ENCODE measurements around the gene EPB41L1.

The EPB41L1 gene

GRCh38 chr20:36207602-36208001, 53.1 kb downstream of the EPB41L1 start:
- TF ChIP-seq TCF12 (IDR thresholded peaks at IDR 0.05; ENCODE audit: low read depth) (no peak), REST (IDR thresholded peaks at IDR 0.05; ENCODE audit: low read depth) (no peak), ZBTB7A (IDR thresholded peaks at IDR 0.05; ENCODE audit: low read depth) (no peak), EGR1 (IDR thresholded peaks at IDR 0.05) (no peak), FOXM1 (IDR thresholded peaks at IDR 0.05; ENCODE audit: borderline replicate concordance, low read depth) (no peak), EP300 (IDR thresholded peaks at IDR 0.05; ENCODE audit: borderline replicate concordance) (no peak), CREB1 (IDR thresholded peaks at IDR 0.05; ENCODE audit: low read depth) (no peak), USF1 (IDR thresholded peaks at IDR 0.05) (no peak), NFIC (IDR thresholded peaks at IDR 0.05) (no peak), YY1 (IDR thresholded peaks at IDR 0.05; ENCODE audit: low read depth) (no peak), CEBPB (IDR thresholded peaks at IDR 0.05) (no peak), MAX (IDR thresholded peaks at IDR 0.05) (no peak), RAD21 (IDR thresholded peaks at IDR 0.05; ENCODE audit: low read depth) (no peak), TAF1 (IDR thresholded peaks at IDR 0.05; ENCODE audit: low read depth) (no peak), TEAD4 (IDR thresholded peaks at IDR 0.05) (no peak)

GRCh38 chr20:36208257-36208656, 53.7 kb downstream of the EPB41L1 start:
- TF ChIP-seq CEBPB (IDR thresholded peaks at IDR 0.05) (no peak), USF1 (IDR thresholded peaks at IDR 0.05) (no peak), TCF12 (IDR thresholded peaks at IDR 0.05; ENCODE audit: low read depth) (no peak), RAD21 (IDR thresholded peaks at IDR 0.05; ENCODE audit: low read depth) (no peak), NFIC (IDR thresholded peaks at IDR 0.05) (no peak), EP300 (IDR thresholded peaks at IDR 0.05; ENCODE audit: borderline replicate concordance) (no peak), YY1 (IDR thresholded peaks at IDR 0.05; ENCODE audit: low read depth) (no peak), MAX (IDR thresholded peaks at IDR 0.05) (no peak), EGR1 (IDR thresholded peaks at IDR 0.05) (no peak), ZBTB7A (IDR thresholded peaks at IDR 0.05; ENCODE audit: low read depth) (no peak), CREB1 (IDR thresholded peaks at IDR 0.05; ENCODE audit: low read depth) (no peak), TEAD4 (IDR thresholded peaks at IDR 0.05) (no peak), TAF1 (IDR thresholded peaks at IDR 0.05; ENCODE audit: low read depth) (no peak), FOXM1 (IDR thresholded peaks at IDR 0.05; ENCODE audit: borderline replicate concordance, low read depth) (no peak)

DNA sequence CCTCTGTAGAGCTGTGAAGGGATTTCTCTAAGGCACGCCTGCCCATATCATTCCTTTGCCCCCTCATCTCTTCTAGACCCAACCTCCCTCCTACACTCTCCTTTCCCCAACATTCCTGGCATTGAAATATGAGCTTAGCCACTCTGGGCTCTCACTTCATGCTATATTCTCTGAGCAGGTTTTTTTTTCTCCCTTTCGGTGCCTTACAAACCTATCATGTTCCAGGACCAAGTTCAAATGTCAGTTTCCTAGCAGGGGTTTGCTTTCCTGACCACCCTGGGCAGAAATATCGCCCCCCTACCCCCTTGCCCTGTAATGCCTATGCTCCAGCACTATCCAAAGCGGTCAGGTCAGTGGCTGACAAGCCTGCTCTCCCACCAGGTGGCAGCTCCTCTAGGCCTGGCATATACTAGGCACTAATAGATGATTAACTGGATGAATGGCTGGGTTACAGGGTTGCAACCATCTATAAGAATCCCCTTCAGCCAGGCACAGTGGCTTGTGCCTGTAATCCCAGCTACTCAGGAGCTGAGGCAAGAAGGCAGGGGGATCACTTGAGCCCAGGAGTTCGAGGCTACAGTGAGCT, 56.0 kb downstream of the EPB41L1 start:
- TF ChIP-seq TAF1 (IDR thresholded peaks at IDR 0.05; ENCODE audit: low read depth) (no peak), NFIC (IDR thresholded peaks at IDR 0.05) (no peak), EGR1 (IDR thresholded peaks at IDR 0.05) (no peak), CEBPB (IDR thresholded peaks at IDR 0.05) (no peak)

DNA sequence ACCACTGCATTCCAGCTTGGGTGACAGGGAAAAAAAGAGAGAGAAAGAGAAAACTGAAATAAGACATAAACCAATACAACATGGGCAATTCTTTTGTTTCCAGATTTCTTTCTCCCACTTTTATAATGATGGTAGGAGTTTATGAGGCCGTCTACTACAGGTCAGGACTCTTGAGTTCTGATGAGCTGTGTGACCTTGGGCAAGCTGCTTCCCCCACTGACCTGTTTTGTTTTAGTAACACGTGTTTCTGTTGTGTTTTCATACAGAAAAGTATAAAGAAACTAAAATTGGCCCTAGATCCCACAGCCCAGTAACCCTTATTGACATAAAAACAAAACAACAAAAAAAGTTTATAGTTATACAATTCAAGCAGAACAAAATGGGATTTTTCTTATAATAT, 58.8 kb downstream of the EPB41L1 start:
- no peak for TF ChIP-seq TEAD4 (IDR thresholded peaks at IDR 0.05)
- no peak for TF ChIP-seq TCF12 (IDR thresholded peaks at IDR 0.05; ENCODE audit: low read depth)
- TF ChIP-seq NFIC (IDR thresholded peaks at IDR 0.05): no peak
- TF ChIP-seq EP300 (IDR thresholded peaks at IDR 0.05; ENCODE audit: borderline replicate concordance): no peak
- no peak for TF ChIP-seq CEBPB (IDR thresholded peaks at IDR 0.05)
- no peak for TF ChIP-seq RAD21 (IDR thresholded peaks at IDR 0.05; ENCODE audit: low read depth)
- TF ChIP-seq ZBTB7A (IDR thresholded peaks at IDR 0.05; ENCODE audit: low read depth): no peak
- TF ChIP-seq MAX (IDR thresholded peaks at IDR 0.05): no peak
- TF ChIP-seq FOXM1 (IDR thresholded peaks at IDR 0.05; ENCODE audit: borderline replicate concordance, low read depth): no peak

GRCh38 chr20:36214684-36215256, 60.2 kb downstream of the EPB41L1 start:
- peak; percentile 71 for TF ChIP-seq RAD21 (IDR thresholded peaks at IDR 0.05; ENCODE audit: low read depth)
- no peak for TF ChIP-seq EGR1 (IDR thresholded peaks at IDR 0.05)
- TF ChIP-seq USF1 (IDR thresholded peaks at IDR 0.05): no peak
- TF ChIP-seq TEAD4 (IDR thresholded peaks at IDR 0.05): no peak
- no peak for TF ChIP-seq CEBPB (IDR thresholded peaks at IDR 0.05)
- TF ChIP-seq YY1 (IDR thresholded peaks at IDR 0.05; ENCODE audit: low read depth): no peak

GRCh38 chr20:36215778-36216177, 61.2 kb downstream of the EPB41L1 start:
- TF ChIP-seq TCF12 (IDR thresholded peaks at IDR 0.05; ENCODE audit: low read depth): no peak
- TF ChIP-seq MAX (IDR thresholded peaks at IDR 0.05): no peak
- TF ChIP-seq NFIC (IDR thresholded peaks at IDR 0.05): no peak
- no peak for TF ChIP-seq TAF1 (IDR thresholded peaks at IDR 0.05; ENCODE audit: low read depth)
- no peak for TF ChIP-seq TEAD4 (IDR thresholded peaks at IDR 0.05)
- no peak for TF ChIP-seq CEBPB (IDR thresholded peaks at IDR 0.05)

Measured in Ishikawa (cell line).